Measurements from ENCODE around the gene RRAGA.
"Not testable (repeated sequence)": the region's sequence is repeated elsewhere in the genome, so short reads cannot be mapped to it uniquely, and the experiment has no call there.

Gene RRAGA

DNA sequence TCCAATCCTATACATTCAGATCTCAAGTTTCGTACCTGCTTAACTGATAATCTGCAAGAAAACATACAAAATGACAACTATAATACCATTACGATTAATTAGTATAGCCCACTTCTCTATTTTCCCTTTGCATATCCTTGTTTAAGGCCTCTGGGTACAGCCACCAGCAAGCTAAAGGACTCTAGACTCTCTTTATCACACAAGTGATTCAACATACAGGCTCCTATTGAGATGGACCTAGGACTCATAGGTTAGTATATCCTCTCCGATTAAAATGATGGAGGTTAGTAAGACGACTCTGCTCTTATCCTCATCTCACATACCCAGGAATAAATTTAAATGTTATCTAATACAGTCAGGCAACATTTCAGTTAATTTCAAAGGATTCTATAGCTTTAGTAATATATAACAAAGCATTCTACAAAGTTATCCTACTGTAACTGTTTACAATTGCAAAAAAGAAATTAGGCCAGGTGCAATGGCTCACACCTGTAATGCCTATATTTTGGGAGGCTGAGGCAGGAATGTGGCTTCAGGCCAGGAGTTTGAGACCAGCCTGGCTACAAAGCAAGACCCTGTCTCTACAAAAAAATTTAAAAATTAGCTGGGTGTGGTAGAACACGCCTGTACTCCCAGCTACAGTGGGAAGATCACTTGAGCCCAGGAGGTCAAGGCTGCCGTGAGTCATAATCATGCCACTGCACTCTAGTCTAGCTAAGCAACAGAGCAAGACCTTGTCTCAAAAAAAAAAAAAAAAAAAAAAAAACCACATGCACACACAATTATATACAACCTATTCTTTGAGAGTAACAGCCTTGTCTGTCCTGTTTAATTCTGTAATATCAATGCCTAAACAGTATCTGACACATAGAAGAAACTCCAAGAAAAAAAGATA, 38.1 kb downstream of the RRAGA start:
- no peak for FAIRE-seq

DNA sequence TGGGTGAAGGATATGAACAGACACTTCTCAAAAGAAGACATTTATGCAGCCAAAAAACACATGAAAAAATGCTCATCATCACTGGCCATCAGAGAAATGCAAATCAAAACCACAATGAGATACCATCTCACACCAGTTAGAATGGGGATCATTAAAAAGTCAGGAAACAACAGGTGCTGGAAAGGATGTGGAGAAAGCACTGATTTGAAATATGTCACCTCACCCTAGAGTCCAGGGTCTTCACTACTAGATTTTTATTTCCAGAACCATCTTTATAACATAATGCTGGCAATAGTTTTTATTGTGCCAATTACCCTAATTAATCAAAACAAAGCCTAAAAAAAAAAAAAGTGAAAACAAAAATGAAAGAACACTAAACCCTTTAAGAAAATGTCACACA, 48.2 kb downstream of the RRAGA start:
- not testable (repeated sequence) for FAIRE-seq

Data from G401.6 (cell line).